HG02981 (cell line): Measurements from ENCODE around the gene CYP4F2.
"Not testable (repeated sequence)": the region's sequence is repeated elsewhere in the genome, so short reads cannot be mapped to it uniquely, and the experiment has no call there.

Experiments used
- ATAC-seq: cut with Tn5 transposase; IDR thresholded peaks from one replicate; pipeline ENCODE4 v1.9.1; 2021; ENCODE audit warnings: mild to moderate bottlenecking, moderate library complexity; ENCODE audit not compliant: unreplicated experiment

CYP4F2 gene

GRCh38 chr19:15860522-15860921 lies 37.4 kb downstream of the CYP4F2 start:
- ATAC-seq: no peak

- no peak for ATAC-seq
These were observed 38.7 kb downstream of the CYP4F2 start for GRCh38 chr19:15859187-15859586.

- ATAC-seq: no peak
These were observed 47.5 kb downstream of the CYP4F2 start for GRCh38 chr19:15850385-15850784.

GRCh38 chr19:15846923-15847322 lies 51.0 kb downstream of the CYP4F2 start:
- ATAC-seq: no peak

GRCh38 chr19:15843894-15844222 lies 54.0 kb downstream of the CYP4F2 start:
- ATAC-seq: not testable (repeated sequence)

GRCh38 chr19:15843203-15843893 lies 54.5 kb downstream of the CYP4F2 start:
- no peak for ATAC-seq

GRCh38 chr19:15841875-15842569 lies 55.9 kb downstream of the CYP4F2 start:
- ATAC-seq: no peak

- no peak for ATAC-seq
These were observed 57.0 kb downstream of the CYP4F2 start for GRCh38 chr19:15840833-15841232.

GRCh38 chr19:15839888-15840287 lies 58.0 kb downstream of the CYP4F2 start:
- not testable (repeated sequence) for ATAC-seq

GRCh38 chr19:15838351-15838750 lies 59.5 kb downstream of the CYP4F2 start:
- ATAC-seq: no peak

GRCh38 chr19:15837221-15837731 lies 60.6 kb downstream of the CYP4F2 start:
- ATAC-seq: no peak

- peak; percentile 90 for ATAC-seq
These were observed 61.3 kb downstream of the CYP4F2 start for GRCh38 chr19:15836330-15837220.

GRCh38 chr19:15835565-15836329 lies 62.1 kb downstream of the CYP4F2 start:
- not testable (repeated sequence) for ATAC-seq

- ATAC-seq: not testable (repeated sequence)
These were observed 63.6 kb downstream of the CYP4F2 start for GRCh38 chr19:15834232-15834631.

- no peak for ATAC-seq
These were observed 66.2 kb downstream of the CYP4F2 start for GRCh38 chr19:15831626-15832025.

- no peak for ATAC-seq
These were observed 68.1 kb downstream of the CYP4F2 start for GRCh38 chr19:15829786-15830185.

GRCh38 chr19:15829306-15829698 lies 68.6 kb downstream of the CYP4F2 start:
- no peak for ATAC-seq

GRCh38 chr19:15828611-15829305 lies 69.1 kb downstream of the CYP4F2 start:
- not testable (repeated sequence) for ATAC-seq

- no peak for ATAC-seq
These were observed 69.7 kb downstream of the CYP4F2 start for GRCh38 chr19:15828121-15828610.
